KMS-11 (cell line): ENCODE data around the gene HSPA14.

Experiments used
- H2AFZ ChIP-seq: fragments of 200-600 bp; sonication (generic); 2 replicates; pipeline ENCODE4 v1.6.1; 2016; ENCODE audit warnings: antibody characterized with exemption, mixed run types, low read depth
- H3K27ac ChIP-seq: fragments of 200-600 bp; sonication (generic); 2 replicates; pipeline ENCODE4 v1.6.1; 2016; ENCODE audit warnings: mild to moderate bottlenecking, mixed run types
- H3K27me3 ChIP-seq: fragments of 200-600 bp; sonication (generic); 2 replicates; pipeline ENCODE4 v1.6.1; 2017; ENCODE audit warnings: mild to moderate bottlenecking, low read depth, mixed run types, moderate library complexity; ENCODE audit not compliant: insufficient read depth
- H3K36me3 ChIP-seq: fragments of 200-600 bp; sonication (generic); 2 replicates; pipeline ENCODE4 v1.6.1; 2017; ENCODE audit warnings: mild to moderate bottlenecking, mixed run types; ENCODE audit not compliant: insufficient read depth
- H3K4me1 ChIP-seq: fragments of 200-600 bp; sonication (generic); 2 replicates; pipeline ENCODE4 v1.6.1; 2016; ENCODE audit warnings: mild to moderate bottlenecking, low read depth, mixed run types; ENCODE audit not compliant: poor library complexity, severe bottlenecking
- H3K4me2 ChIP-seq: fragments of 200-600 bp; sonication (generic); 2 replicates; pipeline ENCODE4 v1.7.0; 2016; ENCODE audit warnings: mild to moderate bottlenecking, mixed run types
- H3K4me3 ChIP-seq: fragments of 200-600 bp; sonication (generic); IDR thresholded peaks from 2 replicates; pipeline ENCODE4 v1.6.1; 2017; ENCODE audit warnings: low read depth, low read length, mixed read lengths; ENCODE audit not compliant: insufficient read depth
- H3K79me2 ChIP-seq: fragments of 200-600 bp; sonication (generic); 2 replicates; pipeline ENCODE4 v1.6.1; 2016; ENCODE audit warnings: low read depth, mixed run types; ENCODE audit not compliant: insufficient read depth
- H3K9ac ChIP-seq: fragments of 200-600 bp; sonication (generic); 2 replicates; pipeline ENCODE4 v1.6.1; 2016; ENCODE audit warnings: mild to moderate bottlenecking, mixed run types
- H4K20me1 ChIP-seq: fragments of 200-600 bp; sonication (generic); 2 replicates; pipeline ENCODE4 v1.6.1; 2016; ENCODE audit warnings: mild to moderate bottlenecking, mixed run types; ENCODE audit not compliant: insufficient read depth
- CTCF ChIP-seq: fragments of 200-600 bp; sonication (generic); conservative IDR thresholded peaks from 2 replicates; pipeline ENCODE4 v1.6.1; 2017; ENCODE audit warnings: low read depth, mild to moderate bottlenecking, antibody characterized with exemption, low read length, moderate library complexity, mixed read lengths

HSPA14 gene

GRCh38 chr10:14837757-14838581 is at the start of gene HSPA14, which contains the start of the genes CDNF and MSANTD7:
HSPA14 (plus strand) TSS chr10:14838306; CDS start chr10:14838403, 97 bp downstream.
CDNF (minus strand) TSS chr10:14838037; CDS start chr10:14837946, 91 bp downstream.
MSANTD7 (plus strand) TSS chr10:14838306; CDS start chr10:14842285, 3,979 bp downstream.
- Histone ChIP-seq H3K36me3 (no peaks in the 10 kb centered on the region; the same call in 1 of the 2 replicates), H4K20me1 (no peaks in the 10 kb centered on the region), H3K27ac (peak within 1 kb of the TSS; percentile 79), H3K79me2 (peaks cover 36% of the 10 kb centered on the region), H3K4me2 (peak within 1 kb of the TSS; percentile 98), H3K9ac (peak within 1 kb of the TSS; percentile 95), H3K4me1 (peaks cover 19% of the 10 kb centered on the region), H2AFZ (peak within 1 kb of the TSS; percentile 85), H3K4me3 (peak within 1 kb of the TSS; percentile 63), H3K27me3 (no peaks in the 10 kb centered on the region)
- TF ChIP-seq CTCF, result no peak

GRCh38 chr10:14798636-14799035 is 39.5 kb upstream of the HSPA14 start:
- no peak overlapping the region for H3K4me2 ChIP-seq
- H3K79me2 ChIP-seq, result no peaks in the 10 kb centered on the region
- H3K36me3 ChIP-seq, result no peaks in the 10 kb centered on the region
- H3K27ac ChIP-seq, result no peak overlapping the region
- no peaks in the 10 kb centered on the region for H4K20me1 ChIP-seq
- H3K4me3 ChIP-seq, result no peak overlapping the region
- H2AFZ ChIP-seq, result no peak overlapping the region
- TF ChIP-seq CTCF, result no peak
- no peak overlapping the region for H3K9ac ChIP-seq
- no peaks in the 10 kb centered on the region for H3K4me1 ChIP-seq
- H3K27me3 ChIP-seq, result no peaks in the 10 kb centered on the region

- Histone ChIP-seq H3K4me1 (no peaks in the 10 kb centered on the region), H4K20me1 (no peaks in the 10 kb centered on the region), H3K4me2 (no peak overlapping the region), H3K27me3 (no peaks in the 10 kb centered on the region), H3K9ac (no peak overlapping the region), H3K27ac (no peak overlapping the region), H3K4me3 (no peak overlapping the region), H3K79me2 (no peaks in the 10 kb centered on the region), H2AFZ (no peak overlapping the region), H3K36me3 (no peaks in the 10 kb centered on the region)
- no peak for TF ChIP-seq CTCF
Measured at GRCh38 chr10:14800397-14800796, 37.7 kb upstream of the HSPA14 start.

- Histone ChIP-seq H3K9ac (no peak overlapping the region), H3K36me3 (no peaks in the 10 kb centered on the region), H3K79me2 (no peaks in the 10 kb centered on the region), H4K20me1 (no peaks in the 10 kb centered on the region), H3K4me1 (no peaks in the 10 kb centered on the region), H3K4me2 (no peak overlapping the region), H3K27ac (no peak overlapping the region), H3K27me3 (no peaks in the 10 kb centered on the region), H3K4me3 (no peak overlapping the region), H2AFZ (no peak overlapping the region)
- TF ChIP-seq CTCF, result no peak
Measured at GRCh38 chr10:14801723-14802122, 36.4 kb upstream of the HSPA14 start.
